Lower leg skin (tissue), 3 donors: ENCODE measurements around the gene INTS6.

Source experiments
- CTCF ChIP-seq, 3 donors: fragments of 450-650 bp; IDR thresholded peaks; one replicate each; pipeline ENCODE4 v1.5.1; 2016; ENCODE audit warnings: antibody characterized with exemption in 3 of 3, mild to moderate bottlenecking in 3 of 3, moderate library complexity in 2 of 3
- POLR2A ChIP-seq, 2 donors: fragments of 450-650 bp; IDR thresholded peaks; one replicate each; pipeline ENCODE4 v1.6.1; 2016 to 2017; ENCODE audit warnings: antibody characterized with exemption in 2 of 2, mild to moderate bottlenecking in 1 of 2, moderate library complexity in 1 of 2

GRCh38 chr13:51336746-51337145 lies 116.1 kb downstream of the INTS6 start:
- no peak for TF ChIP-seq POLR2A (IDR thresholded peaks at IDR 0.05)
- TF ChIP-seq CTCF (IDR thresholded peaks at IDR 0.05): no peak
